Limb (tissue), 2 donors: ENCODE data around the gene MAN1C1.

Source experiments
- DNase-seq, 2 donors: peaks; one replicate each; pipeline ENCODE4 v3.0.0-alpha.2; 2016; ENCODE audit errors: extremely low spot score in 2 of 2

Gene MAN1C1

GRCh38 chr1:25616095-25616986 is at the start of gene MAN1C1:
MAN1C1 (plus strand) TSS chr1:25616791; CDS start chr1:25617798, 1,007 bp downstream.
- DNase-seq, result peak; percentile 83 to 88

DNA sequence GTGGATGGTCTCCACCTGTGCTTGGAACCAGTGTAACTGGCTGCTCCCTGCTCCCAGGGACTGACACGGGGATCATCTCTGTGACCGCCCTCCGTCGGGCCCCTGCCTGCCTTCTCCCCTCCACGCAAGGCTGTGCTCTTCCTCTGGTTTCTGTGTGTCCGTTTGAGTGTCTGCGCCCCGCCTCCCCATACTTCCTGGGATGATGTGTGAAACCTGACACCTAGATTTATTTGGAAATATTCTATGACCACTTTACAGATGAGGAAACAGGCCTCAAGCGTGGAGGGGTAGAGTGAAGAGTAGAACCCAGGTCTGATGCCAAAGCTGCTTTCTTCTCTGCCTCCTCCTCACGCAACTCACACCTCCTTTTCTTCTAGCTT is 48.9 kb upstream of the MAN1C1 start:
- DNase-seq, result no peak

- no peak for DNase-seq
Measured at GRCh38 chr1:25568090-25568833, 48.3 kb upstream of the MAN1C1 start.

DNA sequence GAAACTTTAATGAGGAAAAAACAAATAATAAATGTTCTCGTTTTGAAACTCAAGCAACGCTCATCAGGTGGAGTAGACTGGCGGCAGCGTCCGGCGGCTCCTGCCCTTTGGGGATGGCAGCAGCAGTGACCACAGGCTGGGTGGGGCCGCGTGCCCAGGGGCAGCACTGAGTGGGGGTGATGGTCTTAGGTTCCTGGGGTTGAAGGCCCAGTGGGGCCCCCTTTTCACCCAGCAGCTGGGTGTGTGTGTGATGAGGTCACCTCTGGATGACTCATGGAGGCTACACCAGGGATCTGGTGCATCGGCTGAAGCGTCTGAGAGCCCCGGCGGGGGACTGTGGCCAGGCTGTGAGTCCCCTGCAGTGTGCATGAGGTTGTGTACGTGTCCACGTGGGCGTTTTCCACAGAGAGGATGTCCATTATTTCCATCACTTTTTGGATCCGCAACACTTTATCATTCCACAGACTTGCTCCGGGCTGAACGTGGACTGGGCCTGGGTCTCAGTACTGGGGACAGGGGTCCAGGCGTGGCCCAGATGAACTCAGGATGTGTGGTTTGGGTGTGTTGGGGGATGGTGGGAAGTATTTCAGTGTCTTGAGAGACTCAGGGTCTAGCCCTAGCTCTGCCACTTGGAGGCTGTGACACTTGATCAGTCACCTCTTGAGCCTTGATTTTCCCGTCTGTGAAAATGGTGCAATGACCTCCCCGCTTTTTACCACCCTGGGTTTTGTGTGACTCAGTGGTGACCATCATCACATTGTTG is 47.6 kb upstream of the MAN1C1 start:
- no peak for DNase-seq

DNA sequence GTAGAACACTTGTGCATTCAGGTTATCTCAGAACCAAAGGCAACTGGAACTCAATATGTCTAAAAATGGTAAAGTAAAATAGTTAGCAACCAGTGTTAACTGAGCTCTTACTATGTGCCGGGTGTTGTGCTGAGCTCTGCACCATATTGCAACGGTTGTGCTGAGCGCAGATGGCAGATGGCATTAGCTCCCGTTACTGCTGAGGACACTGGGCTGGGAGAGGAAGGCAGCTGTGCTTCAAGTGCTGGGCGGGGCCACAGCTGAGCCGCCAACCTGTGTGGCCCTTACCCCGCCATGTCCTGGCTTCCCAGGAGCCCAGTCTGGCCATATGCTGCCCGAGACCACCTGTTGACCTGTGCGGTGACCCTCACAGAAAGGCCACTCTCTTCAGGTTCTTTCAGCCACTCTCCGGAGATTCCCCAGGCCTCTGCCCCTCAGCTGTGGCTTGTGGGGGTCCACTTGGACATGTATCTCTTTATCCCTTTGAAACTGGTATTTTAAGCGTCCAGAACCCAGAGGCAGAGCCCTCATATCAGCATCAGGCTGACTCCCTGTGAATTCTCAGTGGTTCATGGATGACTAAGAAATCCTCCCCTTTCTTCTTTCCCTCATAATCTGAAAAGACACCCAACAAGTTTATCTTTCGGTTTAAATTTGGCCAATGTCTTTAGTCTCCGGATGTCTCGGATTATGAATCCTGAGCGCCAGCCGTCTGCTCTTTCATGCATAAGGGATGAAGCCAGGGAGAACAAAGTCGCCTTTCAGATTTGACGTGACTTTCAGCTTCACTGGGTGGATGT is 46.8 kb upstream of the MAN1C1 start:
- no peak for DNase-seq

DNA sequence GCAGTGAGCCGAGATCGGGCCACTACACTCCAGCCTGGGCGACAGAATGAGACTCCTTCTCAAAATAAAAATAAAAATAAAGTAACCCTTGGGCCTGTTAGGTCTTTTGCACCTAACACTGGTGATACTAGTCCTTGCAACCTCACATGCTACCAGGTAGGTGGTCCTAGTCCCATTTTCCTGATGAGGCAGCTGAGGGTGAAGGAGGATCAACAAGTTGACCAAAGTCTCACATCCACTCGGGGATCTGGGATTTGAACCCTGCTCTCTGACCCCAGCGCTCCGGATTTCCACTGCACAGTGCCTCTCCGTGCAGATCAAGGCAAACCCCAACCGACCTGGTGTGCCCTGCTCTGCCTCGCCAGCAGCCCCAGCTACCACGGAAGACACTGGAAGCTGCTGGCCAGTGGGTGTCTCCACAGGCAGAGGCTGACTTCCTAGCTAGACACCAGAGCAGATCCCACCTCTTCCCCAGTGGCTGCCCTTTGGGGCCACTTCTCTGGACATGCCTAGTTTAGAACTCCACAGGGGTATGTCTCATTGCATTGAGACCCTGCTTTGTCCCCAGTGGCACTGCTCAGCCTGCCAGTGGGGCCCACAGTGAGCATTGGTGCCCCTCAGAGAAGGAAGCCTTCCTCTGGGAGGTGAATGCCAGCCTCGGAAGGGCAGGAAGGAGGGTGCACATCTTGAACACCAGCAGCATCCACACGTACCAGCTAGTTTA is 45.6 kb upstream of the MAN1C1 start:
- no peak for DNase-seq

GRCh38 chr1:25571522-25571970 is 45.0 kb upstream of the MAN1C1 start:
- DNase-seq, result no peak

GRCh38 chr1:25572107-25572506 is 44.5 kb upstream of the MAN1C1 start:
- no peak for DNase-seq

GRCh38 chr1:25572708-25573590 is 43.6 kb upstream of the MAN1C1 start:
- DNase-seq, result no peak

GRCh38 chr1:25573591-25573930 is 43.0 kb upstream of the MAN1C1 start:
- DNase-seq, result no peak

GRCh38 chr1:25573961-25574360 is 42.6 kb upstream of the MAN1C1 start:
- no peak for DNase-seq

GRCh38 chr1:25575191-25575590 is 41.4 kb upstream of the MAN1C1 start:
- no peak for DNase-seq

DNA sequence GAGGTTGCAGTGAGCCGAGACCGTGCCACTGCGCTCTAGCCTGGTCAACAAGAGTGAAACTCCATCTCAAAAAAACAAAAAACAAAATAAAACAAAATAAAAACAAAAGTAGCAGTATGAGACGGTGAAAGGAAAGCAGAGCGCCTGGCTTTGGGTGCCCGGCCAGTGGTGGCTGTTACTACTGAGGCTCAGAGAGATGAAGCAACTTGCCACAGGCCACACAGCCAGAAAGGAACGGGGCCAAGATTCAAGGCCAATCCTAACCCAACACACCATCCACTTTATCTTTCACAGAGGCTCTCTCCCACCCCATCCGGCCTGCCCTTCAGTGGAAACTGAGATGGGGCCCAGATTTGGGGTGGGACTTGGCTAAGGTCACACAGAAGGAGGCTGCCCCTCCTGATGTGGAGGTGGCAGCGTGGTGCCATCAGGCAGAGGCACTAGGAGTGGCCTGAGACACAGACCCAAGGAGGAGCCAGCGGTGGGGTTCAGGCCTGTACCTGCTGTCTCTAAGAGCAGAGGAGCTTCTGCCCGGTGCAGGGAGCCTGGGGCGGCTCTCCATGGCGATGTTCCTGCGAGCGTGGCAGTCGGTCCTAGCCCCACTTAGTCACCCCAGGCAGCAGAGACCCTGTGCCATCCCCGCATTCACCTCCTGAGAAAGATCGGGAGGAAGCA is 40.0 kb upstream of the MAN1C1 start:
- DNase-seq, result no peak

DNA sequence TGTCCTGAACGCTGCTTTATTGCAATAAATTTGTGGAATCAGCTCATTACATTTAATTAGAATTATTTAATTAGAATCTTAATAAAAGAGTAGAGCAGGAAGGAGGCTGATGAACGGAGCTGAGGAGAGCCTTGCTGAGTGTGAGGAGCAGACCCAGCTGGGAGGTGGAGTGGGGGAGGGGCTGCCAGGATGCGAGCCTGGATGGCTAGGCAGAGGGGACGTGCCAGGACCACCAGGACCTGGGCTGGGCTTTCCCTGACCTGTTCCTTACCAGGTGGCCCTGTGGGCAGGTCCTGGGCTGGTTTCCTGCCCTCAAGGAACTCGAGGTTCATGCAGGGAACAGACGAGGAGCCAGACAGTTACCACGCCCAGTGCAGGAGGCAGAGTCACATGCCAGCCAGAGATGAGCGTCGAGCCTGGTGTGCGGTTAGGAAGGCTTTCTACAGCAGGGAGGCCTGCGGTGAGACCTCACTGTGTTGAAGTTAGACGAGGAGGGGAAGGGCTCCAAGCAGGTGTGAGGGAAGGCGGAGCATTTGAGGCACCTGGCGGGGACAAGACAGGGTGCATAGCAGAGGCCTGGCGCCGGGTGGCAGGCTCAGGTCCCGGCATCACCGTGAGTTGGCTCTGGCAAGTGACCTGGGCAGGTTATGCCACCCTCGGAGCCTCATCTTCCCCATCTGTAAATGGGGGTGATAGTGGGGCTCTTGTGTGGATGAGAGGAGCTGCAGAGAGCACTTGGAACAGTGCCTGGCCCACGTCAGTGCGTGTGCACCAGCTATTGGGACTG is 39.3 kb upstream of the MAN1C1 start:
- no peak for DNase-seq

DNA sequence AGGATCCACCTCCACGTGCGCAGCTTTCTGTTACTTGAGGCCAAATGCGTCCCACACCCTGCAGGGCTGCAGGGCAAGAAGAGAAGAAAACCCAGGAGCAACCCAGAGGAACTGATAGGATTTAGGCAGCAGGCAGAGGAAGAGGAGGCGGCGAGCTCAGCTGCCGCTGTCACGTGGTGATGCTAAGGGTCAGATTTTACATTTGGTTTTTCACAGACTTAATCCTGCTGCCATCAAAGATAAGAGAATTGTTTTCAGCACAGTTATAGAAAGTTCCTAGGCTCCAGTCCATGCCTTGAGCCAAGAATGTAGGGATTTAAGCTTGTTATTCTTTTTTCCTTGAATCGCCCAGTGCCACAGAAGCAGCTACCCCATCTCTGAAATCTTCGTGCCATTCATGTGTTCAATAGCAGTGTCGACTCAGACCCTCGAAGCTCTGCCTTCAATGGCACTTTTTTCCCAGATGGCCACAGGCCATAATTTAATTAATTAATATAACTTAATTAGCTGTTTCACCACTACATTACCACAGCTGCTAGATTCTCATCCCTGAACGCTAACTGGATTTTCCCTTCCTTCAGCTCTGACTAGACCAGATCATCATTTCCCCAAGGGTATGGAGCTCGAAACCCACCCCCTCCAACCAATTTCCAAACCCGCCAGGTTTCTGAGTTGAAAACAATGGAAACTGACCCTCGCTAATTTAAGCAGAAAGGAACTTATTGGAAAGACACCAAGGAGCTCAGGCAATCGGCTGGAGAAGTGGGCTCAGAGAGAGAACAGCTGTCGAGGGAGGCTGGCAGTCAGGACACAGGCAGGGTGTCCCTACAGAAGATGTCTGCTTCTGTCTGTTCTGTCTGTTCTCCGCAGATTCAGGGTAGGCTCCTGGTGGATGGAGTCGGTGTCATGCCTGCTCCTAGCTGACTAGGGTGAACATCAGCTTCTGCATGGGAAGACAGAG is 37.0 kb upstream of the MAN1C1 start:
- no peak for DNase-seq

- DNase-seq, result no peak
Measured at GRCh38 chr1:25580927-25581326, 35.7 kb upstream of the MAN1C1 start.

DNA sequence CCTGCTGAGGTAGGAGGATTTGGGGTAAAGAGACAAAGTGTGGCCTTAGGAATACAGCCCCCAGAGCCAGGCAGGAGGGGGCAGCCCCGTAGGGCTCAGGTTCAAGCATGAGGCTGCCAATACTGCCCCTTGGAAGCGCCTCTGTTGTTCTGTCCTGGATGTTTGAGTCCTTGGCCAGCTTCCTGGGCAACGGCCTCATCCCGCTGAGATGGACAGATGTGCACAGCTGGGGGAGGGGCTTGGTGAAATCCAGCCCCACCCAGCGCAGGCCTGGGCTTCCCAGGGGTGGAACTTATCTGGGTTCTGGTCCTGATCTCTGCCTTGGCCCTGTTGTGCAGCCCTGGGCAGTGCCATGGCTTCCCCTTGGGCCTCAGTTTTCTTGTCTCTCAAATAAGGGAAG is 34.8 kb upstream of the MAN1C1 start:
- no peak for DNase-seq
